HG02571 (cell line): Measurements from ENCODE around the gene ORAI2.
"Not testable (repeated sequence)": the region's sequence is repeated elsewhere in the genome, so short reads cannot be mapped to it uniquely, and the experiment has no call there.

ENCODE experiments used
- ATAC-seq: cut with Tn5 transposase; IDR thresholded peaks from one replicate; pipeline ENCODE4 v1.9.1; 2021; ENCODE audit warnings: mild to moderate bottlenecking, moderate library complexity; ENCODE audit not compliant: unreplicated experiment

Gene ORAI2

DNA sequence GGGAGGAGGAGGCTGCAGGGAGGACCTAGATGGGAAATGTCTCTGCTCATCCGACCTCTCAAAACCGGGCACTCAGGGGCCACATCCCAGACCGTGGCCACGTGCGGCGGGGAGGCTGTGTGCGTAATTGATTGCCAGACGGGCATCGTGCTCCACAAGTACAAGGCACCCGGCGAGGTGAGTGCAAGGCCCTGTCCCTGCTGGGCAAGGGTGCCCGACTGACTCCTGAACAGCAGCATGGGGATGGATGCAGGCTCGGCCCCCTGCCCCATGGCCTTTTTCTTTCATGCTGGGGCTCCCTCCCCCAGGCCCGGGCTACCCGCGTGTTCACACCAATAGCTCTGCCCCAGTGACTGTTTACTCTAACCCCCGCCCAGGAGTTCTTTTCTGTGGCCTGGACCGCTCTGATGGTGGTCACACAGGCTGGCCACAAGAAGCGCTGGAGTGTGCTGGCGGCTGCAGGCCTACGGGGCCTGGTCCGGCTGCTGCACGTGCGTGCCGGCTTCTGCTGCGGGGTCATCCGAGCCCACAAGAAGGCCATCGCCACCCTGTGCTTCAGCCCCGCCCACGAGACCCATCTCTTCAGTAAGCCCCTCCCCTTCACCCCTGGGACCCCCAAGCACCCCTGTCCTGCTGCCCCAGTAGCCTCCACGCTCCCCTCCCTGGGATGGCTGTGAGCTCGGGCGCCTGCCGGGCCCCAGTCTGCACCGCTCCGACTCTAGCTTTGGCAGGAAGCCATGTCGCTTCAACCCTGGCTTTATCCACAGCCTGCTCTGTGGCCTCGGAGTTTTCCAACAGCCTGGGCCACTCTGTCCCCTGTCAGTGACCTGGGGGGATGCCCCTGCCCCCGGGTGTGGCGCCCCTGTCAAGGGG is 35.3 kb downstream of the ORAI2 start:
- no peak for ATAC-seq

DNA sequence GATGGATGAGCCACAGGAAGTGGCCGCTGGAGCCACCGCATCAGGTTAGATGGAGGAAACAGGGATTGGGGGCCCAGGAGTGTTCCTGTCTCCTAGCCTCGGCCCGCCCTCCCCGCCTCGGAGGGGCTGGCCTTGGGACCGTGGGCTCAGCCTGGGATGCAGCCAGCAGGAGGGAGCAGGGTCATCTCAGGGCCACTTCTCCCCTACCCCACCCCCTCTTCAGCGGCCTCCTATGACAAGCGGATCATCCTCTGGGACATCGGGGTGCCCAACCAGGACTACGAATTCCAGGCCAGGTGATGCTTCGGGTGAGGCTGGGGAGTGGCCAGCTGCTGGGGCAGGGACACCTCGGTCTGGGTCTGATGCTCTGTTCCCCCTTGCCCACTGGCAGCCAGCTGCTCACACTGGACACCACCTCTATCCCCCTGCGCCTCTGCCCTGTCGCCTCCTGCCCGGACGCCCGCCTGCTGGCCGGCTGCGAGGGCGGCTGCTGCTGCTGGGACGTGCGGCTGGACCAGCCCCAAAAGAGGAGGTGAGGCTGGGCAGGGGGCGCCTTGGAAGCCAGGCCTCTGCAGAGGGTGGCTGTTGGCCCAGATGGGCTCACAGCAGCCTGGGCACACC is 36.1 kb downstream of the ORAI2 start:
- ATAC-seq: no peak

DNA sequence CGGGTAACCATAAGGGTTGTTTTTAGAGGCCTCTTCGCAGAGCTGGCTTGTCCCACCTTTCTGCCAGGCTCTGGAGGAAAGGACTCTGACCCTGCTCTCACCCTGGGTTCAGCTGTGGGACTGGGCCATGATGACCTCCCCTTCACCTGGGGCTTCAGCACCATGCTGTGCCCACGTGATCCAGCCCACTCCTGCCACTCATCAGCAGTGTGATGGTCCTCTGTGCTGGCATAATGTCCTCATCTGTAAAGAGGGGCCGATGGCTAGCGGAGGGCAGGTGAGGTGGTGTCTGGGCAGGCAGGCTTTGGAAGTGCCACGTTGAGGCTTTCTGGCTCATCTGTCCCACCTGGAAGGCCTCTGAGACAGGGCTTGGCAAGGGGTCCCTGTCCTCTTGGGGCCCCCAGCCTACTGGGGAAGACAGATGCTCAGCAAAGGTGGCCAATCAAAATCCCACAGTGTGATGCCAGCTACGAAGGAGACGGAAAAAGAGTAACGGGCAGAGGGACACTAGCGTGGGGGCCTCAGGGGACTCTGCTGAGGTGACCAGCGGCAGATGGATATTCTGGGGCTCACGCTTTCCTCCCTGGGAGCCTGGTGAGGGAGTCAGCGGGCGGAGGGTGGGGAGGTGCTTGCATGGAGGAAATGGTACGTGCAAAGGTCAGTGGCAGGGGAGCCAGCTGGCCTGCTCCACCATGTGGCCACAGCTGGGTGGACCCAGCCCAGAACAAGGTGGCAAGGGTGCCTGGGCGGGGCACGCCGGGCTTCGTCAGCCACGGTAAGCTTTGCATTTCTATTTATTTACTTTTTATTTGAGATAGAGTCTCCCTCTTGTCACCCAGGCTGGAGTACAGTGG is 36.8 kb downstream of the ORAI2 start:
- no peak for ATAC-seq

DNA sequence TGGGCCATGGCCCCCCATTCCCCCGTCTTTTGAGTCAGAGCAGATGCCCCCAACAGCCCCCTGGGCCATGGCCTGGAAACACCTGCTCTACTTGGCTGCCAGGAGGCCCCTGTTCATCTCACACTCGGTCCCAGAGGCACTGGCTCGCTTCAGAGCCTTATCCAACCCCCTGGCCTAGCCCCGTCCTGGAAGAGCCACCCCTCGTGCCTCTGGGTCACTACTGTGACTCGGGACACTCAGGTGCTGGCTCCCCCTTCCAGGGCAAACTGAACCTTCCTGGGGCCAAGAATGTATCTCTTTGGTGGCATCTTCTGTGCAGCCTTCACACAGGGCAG is 38.4 kb downstream of the ORAI2 start:
- no peak for ATAC-seq

DNA sequence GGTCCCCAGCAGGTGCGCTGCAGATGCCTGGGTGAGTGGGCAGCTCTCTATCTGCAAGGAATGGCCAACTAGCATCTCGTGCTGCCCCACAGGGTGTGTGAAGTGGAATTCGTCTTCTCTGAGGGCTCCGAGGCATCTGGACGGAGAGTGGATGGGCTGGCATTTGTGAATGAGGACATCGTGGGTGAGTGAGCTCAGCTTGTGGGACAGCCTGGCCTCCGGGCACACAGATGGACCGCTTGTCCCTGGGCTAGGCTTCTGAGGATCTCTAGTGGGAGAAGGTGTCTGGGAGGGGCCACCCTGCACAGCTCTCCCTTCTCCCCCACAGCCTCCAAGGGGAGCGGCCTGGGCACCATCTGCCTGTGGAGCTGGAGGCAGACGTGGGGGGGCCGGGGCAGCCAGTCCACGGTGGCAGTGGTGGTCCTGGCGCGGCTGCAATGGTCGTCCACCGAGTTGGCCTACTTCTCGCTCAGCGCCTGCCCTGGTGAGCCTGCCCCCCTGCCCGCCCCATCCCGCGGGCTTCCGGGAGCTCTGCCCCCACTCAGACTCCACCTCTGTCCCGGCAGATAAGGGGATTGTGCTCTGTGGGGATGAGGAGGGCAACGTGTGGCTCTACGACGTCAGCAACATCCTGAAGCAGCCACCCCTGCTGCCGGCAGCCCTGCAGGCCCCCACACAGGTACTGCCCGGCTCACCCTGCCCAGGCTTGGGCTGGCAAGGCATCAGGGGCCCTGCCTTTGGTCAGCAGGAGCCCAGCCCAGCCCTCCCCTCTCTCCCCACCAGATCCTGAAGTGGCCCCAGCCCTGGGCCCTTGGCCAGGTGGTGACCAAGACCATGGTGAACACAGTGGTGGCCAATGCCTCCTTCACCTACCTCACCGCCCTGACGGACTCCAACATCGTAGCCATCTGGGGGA is 39.0 kb downstream of the ORAI2 start:
- no peak for ATAC-seq

DNA sequence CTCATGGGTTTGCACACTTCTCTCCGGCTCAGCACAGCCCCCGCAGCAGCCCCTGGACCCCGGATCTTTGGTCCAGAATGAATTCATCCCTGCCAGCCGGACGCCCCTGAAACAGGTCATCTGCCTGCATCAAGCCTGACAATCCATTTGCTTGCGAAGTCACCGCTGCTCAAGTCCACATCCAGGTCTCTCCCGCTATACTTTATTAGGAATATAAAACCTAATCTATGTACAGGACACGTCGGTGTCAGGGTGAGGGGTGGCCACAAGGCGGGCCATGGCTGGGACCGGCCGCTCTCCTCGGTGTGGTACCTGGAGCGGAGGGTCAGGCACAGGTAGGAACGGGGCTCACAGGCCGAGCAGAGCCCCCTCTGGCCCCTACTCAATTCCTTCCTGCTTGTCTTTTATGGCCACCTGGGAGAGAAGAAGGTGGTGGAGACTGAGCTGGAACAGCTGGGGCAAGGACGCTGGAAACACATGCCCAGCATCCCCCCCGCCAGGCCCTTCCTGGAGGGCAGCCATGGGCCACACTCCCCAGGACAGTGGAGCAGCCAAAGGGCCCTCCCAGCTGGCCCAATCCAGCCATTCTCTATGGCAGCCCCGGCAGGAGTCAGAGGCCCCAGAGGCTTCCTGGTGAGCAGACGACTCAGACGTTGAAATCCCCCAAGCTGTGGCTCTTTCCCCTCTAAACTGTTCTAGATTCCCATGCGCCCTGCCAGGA is 40.1 kb downstream of the ORAI2 start:
- ATAC-seq: no peak

DNA sequence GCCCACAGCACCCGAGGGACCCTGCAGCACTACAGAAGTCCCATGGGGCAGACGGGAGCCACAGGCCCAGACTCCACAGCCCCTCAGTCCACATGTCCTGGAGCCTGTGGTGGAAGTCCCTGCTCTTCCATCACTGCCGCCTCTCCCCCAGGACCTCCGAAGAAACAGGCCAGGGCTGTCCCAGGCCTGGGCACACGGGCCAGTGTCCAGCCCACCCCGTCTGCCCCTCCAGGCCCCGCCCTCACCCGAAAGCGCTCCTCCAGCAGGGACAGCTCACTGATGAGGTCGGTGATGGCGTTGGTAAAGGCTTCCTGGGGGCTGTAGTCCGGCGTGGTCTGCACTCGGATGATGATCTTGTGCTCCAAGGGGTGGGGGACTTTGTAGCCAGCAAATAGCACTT is 40.7 kb downstream of the ORAI2 start:
- ATAC-seq: not testable (repeated sequence)

DNA sequence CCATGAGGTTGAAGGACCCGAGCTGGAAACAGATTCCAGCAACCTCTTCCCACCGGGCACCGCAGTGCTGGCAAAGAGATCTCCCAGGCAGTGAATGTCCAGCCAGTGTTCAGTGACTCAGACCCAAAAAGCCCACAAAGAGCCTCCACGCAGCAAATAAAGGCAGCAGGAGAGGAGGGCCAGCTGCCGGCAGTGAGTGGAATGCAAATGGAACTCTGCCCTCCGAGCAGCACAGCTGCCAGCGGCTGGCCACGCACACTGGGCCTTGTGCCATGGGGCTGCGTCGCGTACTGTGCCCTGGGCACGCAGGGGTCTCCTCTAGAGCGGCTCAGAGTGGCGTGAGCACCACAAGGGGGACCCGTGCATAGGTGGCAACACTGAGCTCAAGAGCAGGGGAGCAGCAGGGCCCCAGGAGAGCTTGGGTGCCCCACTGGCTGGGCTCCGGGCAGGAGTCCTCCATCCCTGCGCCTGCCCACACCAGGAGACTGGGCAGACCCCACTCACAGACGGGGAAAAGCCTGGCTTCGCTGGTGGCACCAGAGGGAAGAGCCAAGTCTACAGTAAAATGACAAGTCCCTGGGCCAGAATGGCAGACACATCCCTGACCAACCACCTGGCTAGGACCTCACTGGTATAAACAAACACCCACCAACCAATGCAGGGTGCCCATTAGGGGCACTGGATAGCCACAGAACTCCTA is 41.5 kb downstream of the ORAI2 start:
- ATAC-seq: not testable (repeated sequence)

DNA sequence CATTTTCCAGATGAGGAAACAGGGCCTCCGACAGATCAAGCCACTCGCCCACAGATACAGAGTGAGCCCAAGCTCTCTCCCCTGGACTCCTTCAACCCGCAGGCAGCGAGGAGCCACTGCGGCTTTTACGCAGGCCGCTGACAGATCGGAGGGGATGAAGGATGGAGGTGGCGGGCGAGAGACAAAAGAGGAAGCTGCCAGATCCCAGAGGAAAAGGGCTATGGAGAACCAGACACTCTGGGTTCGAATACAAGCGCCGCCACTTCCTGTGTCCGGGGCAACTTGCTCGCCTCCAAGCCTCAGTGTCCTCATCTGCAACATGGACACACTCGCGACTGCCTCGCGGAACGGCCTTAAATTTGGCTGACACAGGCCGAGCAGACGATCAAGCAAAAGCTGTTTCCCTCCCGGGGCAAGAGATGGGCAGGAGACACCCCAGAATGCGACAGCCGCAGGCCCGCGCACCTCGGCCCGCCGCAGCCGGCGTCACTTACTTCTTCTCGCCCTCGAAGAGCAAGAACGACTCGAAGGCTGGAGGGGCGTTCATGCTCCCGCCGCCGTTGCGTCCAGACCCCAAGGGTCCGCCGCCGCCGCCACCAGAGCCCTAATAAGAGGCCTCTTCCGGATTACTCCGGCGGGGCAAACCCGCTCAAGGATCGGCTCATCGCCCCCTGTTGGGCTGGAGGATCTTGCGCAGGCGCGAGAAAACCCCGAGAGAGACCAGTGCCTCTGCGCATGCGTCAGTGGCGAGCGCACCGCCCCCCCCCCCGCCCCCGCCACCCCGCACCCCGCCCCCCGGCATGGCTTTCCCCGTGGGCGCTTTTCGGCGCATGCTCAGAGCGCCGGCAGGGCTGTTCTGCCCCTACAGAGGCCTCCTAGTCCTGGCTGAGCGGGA is 45.2 kb downstream of the ORAI2 start, which contains the start of gene POLR2J:
Gene POLR2J, minus strand, starts transcription at position 609 of the 895 bp plus-strand sequence. Its CDS starts 62 bp downstream, at position 547.
- peak; percentile 89 for ATAC-seq

DNA sequence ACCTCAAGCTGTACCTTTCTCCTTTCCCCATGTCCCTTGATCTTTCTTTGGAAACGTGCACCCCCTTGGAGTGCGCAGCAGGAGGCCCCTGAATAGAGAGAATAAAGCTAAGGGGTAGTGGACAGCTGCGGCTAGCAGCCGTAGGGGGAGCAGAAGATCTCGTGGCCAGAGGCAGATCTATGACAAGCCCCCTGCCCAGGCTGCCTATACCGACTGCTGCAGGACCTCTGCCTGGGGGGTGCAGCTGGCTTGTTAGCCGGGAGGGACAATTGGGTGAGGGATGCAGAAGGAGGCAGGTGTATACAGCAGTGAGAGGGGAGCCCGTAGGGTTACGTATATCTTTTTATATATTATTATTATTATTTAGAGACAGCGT is 45.8 kb downstream of the ORAI2 start:
- ATAC-seq: peak; percentile 18

DNA sequence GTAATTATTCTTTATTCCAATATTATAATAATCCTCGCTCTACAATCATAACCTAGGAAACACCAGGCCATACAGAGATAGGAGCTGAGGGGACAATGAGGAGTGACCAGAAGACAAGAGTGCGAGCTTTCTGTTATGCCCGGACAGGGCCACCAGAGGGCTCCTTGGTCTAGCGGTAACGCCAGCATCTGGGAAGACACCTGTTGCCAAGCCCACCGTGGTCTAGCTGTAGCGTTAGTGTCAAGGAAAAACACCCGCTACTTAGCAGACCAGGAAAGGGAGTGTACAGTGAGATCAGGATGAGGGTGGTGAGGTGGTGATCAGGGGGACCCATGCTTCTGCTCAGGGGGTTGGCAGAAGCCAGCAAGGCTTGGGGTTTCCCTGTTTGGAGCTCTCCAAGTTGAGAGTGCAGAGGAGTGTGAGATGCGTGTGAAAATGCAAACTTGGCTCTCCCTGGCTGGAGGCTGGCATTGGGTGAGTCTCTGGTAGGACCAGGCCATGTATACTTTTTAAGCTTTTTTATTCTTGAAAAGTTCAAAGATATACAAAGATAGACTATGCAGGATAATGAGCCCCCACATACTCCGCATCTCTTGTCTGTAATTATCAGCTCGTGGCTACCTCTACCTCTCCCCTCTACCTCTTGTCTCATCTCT is 46.7 kb downstream of the ORAI2 start:
- not testable (repeated sequence) for ATAC-seq

DNA sequence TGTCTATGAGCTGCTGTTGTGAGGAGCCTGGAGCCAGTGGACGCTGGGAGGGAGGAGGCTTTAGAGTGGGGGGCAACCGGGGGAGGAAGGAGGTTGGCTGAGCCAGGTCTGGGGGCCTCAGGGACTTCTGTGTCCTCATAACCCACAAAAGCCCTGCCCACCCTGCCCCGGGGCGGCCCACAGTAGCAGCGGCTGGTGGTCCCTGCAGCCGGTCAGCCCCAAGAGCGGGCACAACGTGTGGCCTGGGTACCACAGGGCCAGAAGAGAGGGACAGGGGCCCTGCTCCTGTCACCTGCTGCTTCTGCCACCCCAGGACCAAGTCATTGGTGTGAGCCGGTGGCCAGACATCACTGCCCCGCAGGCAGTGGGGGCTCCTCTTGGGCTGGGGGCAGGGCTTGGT is 48.6 kb downstream of the ORAI2 start:
- ATAC-seq: not testable (repeated sequence)

DNA sequence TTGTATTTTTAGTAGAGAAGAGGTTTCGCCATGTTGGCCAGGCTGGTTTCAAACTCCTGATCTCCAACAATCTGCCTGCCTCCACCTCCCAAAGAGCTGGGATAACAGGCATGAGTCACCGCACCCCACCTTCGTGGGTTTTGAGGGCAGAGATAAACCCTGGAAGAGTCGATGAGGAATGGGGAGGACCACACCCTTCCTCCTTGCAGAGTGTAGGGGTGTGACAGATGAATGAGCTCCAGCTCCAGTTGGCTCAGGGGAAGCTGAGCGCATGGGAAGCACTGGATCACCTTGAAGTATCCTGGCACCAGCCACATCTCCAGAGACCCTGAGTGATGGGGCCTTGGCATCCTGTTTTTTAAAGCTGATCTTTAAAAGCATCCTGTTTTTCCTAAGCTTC is 50.9 kb downstream of the ORAI2 start:
- ATAC-seq: not testable (repeated sequence)

DNA sequence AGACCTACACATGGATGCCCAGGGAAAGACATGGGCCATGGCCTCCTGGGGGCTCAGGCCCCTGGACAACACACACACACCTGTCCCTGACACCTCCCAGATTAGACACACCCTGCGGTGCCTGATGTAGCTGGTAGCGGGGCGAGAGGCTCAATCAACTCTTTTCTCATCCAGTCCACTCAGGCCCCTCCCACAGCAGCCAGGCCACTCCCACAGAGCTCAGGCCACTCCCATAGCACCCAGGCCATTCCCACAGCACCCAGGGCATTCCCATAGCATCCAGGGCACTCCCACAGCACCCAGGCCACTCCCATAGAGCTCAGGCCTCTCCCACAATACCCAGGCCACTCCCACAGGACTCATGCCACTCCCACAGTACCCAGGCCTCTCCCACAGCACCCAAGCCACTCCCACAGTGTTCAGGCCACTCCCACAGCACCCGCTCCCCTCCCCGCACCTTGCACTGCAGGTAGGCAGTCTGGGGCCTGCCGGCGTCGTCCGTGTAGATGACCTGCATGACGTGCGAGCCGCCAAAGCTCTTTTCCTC is 57.2 kb downstream of the ORAI2 start:
- peak; percentile 36 for ATAC-seq

DNA sequence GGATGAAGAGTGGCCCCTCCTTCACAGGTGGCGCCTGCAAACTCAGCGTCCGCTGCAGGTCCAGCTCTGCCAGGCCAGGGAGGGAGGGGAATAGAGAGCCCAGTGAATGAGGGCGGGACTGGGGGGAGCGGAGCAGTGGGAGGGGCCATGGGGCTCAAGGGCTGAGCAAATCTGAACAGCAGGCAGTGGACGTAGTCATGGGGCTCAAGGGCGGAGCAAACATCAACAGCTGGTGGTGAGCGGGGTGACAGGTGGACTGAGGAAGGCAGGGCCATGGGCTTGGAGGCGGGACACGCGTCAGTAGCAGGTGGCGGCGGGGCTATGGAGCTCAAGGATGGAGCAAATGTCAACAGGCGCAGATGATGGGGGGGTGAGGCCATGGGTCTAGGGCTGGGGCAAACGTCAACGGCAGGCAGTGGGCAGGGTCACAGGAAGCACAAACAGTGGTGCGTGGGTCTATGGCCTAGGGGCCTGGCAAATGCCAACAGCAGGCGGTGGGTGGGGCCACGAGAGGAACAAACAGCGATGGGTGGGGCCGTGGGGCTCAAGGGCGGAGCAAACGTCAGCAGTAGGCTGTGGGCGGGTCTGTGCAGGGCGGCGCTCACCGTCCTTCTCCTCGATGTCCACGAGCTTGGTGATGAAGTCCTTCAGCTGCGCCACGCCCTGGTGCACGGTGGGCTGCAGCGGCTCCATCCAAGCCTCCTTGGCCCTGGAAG is 60.0 kb downstream of the ORAI2 start:
- peak; percentile 47 for ATAC-seq

DNA sequence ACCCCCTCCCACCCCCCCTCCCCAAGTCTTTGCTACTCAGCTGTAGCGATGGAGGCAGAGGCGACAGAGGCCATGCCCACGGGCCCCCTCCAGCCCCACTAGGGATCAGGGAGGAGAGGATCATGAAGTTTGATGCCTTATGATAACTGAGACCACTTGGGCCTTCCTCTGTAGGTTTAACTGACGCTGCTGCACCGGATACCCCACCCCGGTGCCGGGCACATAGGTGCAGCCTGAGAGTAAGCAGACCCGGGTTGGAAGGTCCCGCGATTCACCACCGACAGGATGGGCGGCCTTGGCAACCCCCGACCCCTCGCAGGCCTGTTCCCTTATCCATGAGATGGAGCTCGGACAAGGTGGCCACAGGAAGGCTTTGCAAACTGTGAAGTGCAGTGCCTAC is 60.7 kb downstream of the ORAI2 start:
- not testable (repeated sequence) for ATAC-seq
